K562 (cell line): ENCODE data around the gene ADORA2B. TPM values are rescaled to one million over a fixed set of nuclear protein-coding genes. Genes with fewer than 3 reads are reported as not detected.

Source experiments
- ATAC-seq: fragments of 200-7000 bp; cut with Tn5 transposase; 3 replicates; pipeline ENCODE4 v1.9.1; 2020; ENCODE audit warnings: moderate library complexity
- BruUV-seq: library from RNA; stranded (reverse); fragments of 400-500 nt; replicated peaks from 2 replicates; lab custom pipeline; 2021; lab: Mats Ljungman, UMichigan
- CTCF ChIA-PET: fragments of 300-600 bp; formaldehyde crosslinking; extraction: SDS; loops from one replicate; lab custom pipeline; 2021; ENCODE audit warnings: low intra/inter-chr PET ratio; lab: Yijun Ruan, JAX
- POLR2A ChIA-PET: fragments of 300-600, 350-650 bp; sonication (Branson Sonifier 250); formaldehyde crosslinking; extraction: SDS; loops from one replicate; lab custom pipeline; 2021; ENCODE audit warnings: antibody characterized with exemption, inconsistent platforms; lab: Yijun Ruan, JAX
- DNase-seq, 4 experiments: peaks; one replicate each; pipeline versions ENCODE4 v3.0.0 to v3.0.0-alpha.2; 2011 to 2018; ENCODE audit warnings: low spot score in 3 of 4, mixed read lengths in 3 of 4; ENCODE audit errors: extremely low read depth in 1 of 4
- FAIRE-seq: peaks from 2 replicates; lab custom pipeline; 2011; peaks lifted over from hg19 to GRCh38; lab: Jason Lieb, UNC
- H2AFZ ChIP-seq: 2 replicates; pipeline ENCODE4 v1.6.0; 2011; ENCODE audit warnings: low read depth, low read length, control low read depth, inconsistent platforms
- H3K27ac ChIP-seq: fragments of 200-600 bp; 3 replicates; pipeline ENCODE4 v1.8.0; 2011; ENCODE audit warnings: low read depth, mild to moderate bottlenecking, control low read depth, inconsistent platforms, low read length, moderate library complexity, mixed read lengths; ENCODE audit errors: extremely low read depth
- H3K27me3 ChIP-seq, 2 experiments: fragments of 300-600 bp in 1 of 2; 2 replicates in 1 of 2; 3 replicates in 1 of 2; pipeline versions ENCODE4 v1.6.0 to v1.8.0; 2011; ENCODE audit warnings: inconsistent platforms in 2 of 2, low read length in 2 of 2, mild to moderate bottlenecking in 1 of 2, mixed read lengths in 1 of 2, moderate library complexity in 1 of 2; ENCODE audit not compliant: control insufficient read depth in 2 of 2, insufficient read depth in 2 of 2
- H3K36me3 ChIP-seq: fragments of 300-600 bp; 3 replicates; pipeline ENCODE4 v1.8.0; 2011; ENCODE audit warnings: mild to moderate bottlenecking, low read length, inconsistent platforms; ENCODE audit not compliant: control insufficient read depth, insufficient read depth
- H3K4me1 ChIP-seq, 2 experiments: fragments of 200-600 bp in 1 of 2; replicated peaks in 1 of 2; 2 replicates in 1 of 2; 3 replicates in 1 of 2; pipeline versions ENCODE4 v1.5.1 to v1.8.0; 2011; ENCODE audit warnings: inconsistent platforms in 2 of 2, low read length in 2 of 2, mild to moderate bottlenecking in 1 of 2, mixed read lengths in 1 of 2, moderate library complexity in 1 of 2; ENCODE audit not compliant: control insufficient read depth in 2 of 2, insufficient read depth in 2 of 2
- H3K4me2 ChIP-seq: 2 replicates; pipeline ENCODE4 v1.6.1; 2011; ENCODE audit warnings: low read length, control low read depth, inconsistent platforms, mixed read lengths; ENCODE audit not compliant: insufficient read depth
- H3K4me3 ChIP-seq: fragments of 200-600 bp; sonication (generic), shearing (Covaris generic); 2 replicates; pipeline ENCODE4 v1.5.1; 2016; ENCODE audit warnings: control low read depth, inconsistent platforms
- H3K79me2 ChIP-seq: fragments of 200-600 bp; 3 replicates; pipeline ENCODE4 v1.8.0; 2011; ENCODE audit warnings: low read length, inconsistent platforms; ENCODE audit not compliant: control insufficient read depth, insufficient read depth
- H3K9ac ChIP-seq, 2 experiments: 2 replicates each; pipeline versions ENCODE4 v1.6.0 to v1.6.1; 2011; ENCODE audit warnings: low read depth in 2 of 2, low read length in 2 of 2, control low read depth in 1 of 2, inconsistent platforms in 1 of 2, mild to moderate bottlenecking in 1 of 2, mixed read lengths in 1 of 2; ENCODE audit not compliant: insufficient read depth in 1 of 2
- H3K9me1 ChIP-seq: one replicate; pipeline ENCODE4 v1.6.0; 2011; ENCODE audit warnings: inconsistent platforms, mild to moderate bottlenecking, low read length, moderate library complexity; ENCODE audit not compliant: control insufficient read depth, insufficient read depth
- H3K9me3 ChIP-seq: replicated peaks from 2 replicates; pipeline ENCODE4 v1.5.1; 2011; ENCODE audit warnings: low read depth, low read length, inconsistent platforms; ENCODE audit not compliant: control insufficient read depth, insufficient read depth
- H4K20me1 ChIP-seq: replicated peaks from 2 replicates; pipeline ENCODE4 v1.6.1; 2011; ENCODE audit warnings: low read length, inconsistent platforms, mixed read lengths; ENCODE audit not compliant: control insufficient read depth, insufficient read depth
- CEBPG ChIP-seq, 3 experiments: fragments of 200-800 bp in 1 of 3; sonication (Bioruptor generic) in 1 of 3; sonication (generic) in 1 of 3; formaldehyde crosslinking in 1 of 3; IDR thresholded peaks in 2 of 3; conservative IDR thresholded peaks in 1 of 3; 2 replicates each; pipeline versions ENCODE4 v1.6.1 to v1.8.0; 2016 to 2022; ENCODE audit warnings: missing compliant biosample characterization in 2 of 3, missing genetic modification characterization in 2 of 3, mild to moderate bottlenecking in 1 of 3, missing genetic modification reagents in 1 of 3
- MEIS2 ChIP-seq: fragments of 450-650 bp; IDR thresholded peaks from 2 replicates; pipeline ENCODE4 v1.6.1; 2014; ENCODE audit warnings: mild to moderate bottlenecking; ENCODE audit not compliant: partially characterized antibody
- PBX2 ChIP-seq, 2 experiments: IDR thresholded peaks in 1 of 2; conservative IDR thresholded peaks in 1 of 2; 2 replicates each; pipeline ENCODE4 v1.6.1; 2016; ENCODE audit warnings: low read depth in 2 of 2, mild to moderate bottlenecking in 1 of 2, missing compliant biosample characterization in 1 of 2, missing genetic modification characterization in 1 of 2, moderate library complexity in 1 of 2
- PKNOX1 ChIP-seq: fragments of 450-650 bp; IDR thresholded peaks from 2 replicates; pipeline ENCODE4 v1.6.1; 2016
- POLR3A ChIP-seq: IDR thresholded peaks from 2 replicates; pipeline ENCODE4 v1.6.1; 2011; ENCODE audit warnings: borderline replicate concordance, mild to moderate bottlenecking, moderate library complexity; ENCODE audit not compliant: insufficient read length, insufficient read depth; ENCODE audit errors: extremely low read depth
- RNF2 ChIP-seq: sonication (generic); IDR thresholded peaks from 2 replicates; pipeline ENCODE4 v1.6.1; 2016
- TAF1 ChIP-seq: IDR thresholded peaks from 2 replicates; pipeline ENCODE4 v1.6.1; 2011; ENCODE audit warnings: mild to moderate bottlenecking, low read length, moderate library complexity; ENCODE audit not compliant: insufficient read depth, control insufficient read depth, severe bottlenecking; ENCODE audit errors: extremely low read depth
- U2AF2 ChIP-seq: fragments of 200-400 bp; formaldehyde crosslinking; optimal IDR thresholded peaks from 2 replicates; pipeline ENCODE3; 2017; ENCODE audit warnings: low read depth, mild to moderate bottlenecking, low read length
- ZNF77 ChIP-seq: fragments of 250-450 bp; sonication (Bioruptor Pico); IDR thresholded peaks from 2 replicates; pipeline ENCODE4 v1.5.0; 2020
- WGBS: fragments of 100-300 bp; shearing (Covaris generic); methylation state at CpG from one replicate; pipeline ENCODE4 v1.1.6; 2016; ENCODE audit warnings: low coverage, mixed read lengths; ENCODE audit not compliant: insufficient coverage; ENCODE audit errors: missing lambda C conversion rate; 5-methylcytosine and 5-hydroxymethylcytosine counted together
- in situ Hi-C: fragments of 300-500 bp; cut with MboI; formaldehyde crosslinking; loops from 4 replicates; pipeline ENCODE4 v1.15.0; 2018; ENCODE audit warnings: inconsistent platforms, mixed read lengths
- intact Hi-C: fragments of 100-400 bp; cut with micrococcal nuclease; formaldehyde crosslinking; loops from 2 replicates; pipeline ENCODE4 v1.14.2; 2022
- polyA plus RNA-seq, 8 experiments: library from polyadenylated mRNA; depleted of rRNA in 4 of 8; stranded (reverse) in 5 of 8; unstranded in 3 of 8; fragments of >200 nt; fragmentation: Nextera tagmentation in 2 of 8; fragmentation: Illumina TruSeq in 1 of 8; extraction: Ambion mirVana in 2 of 8; extraction: Trizol in 1 of 8; gene quantifications; 2 replicates each; pipeline versions ENCODE4 v1.2.1 to v1.2.3, GENCODE V29; 2011 to 2014; ENCODE audit warnings: inconsistent platforms in 1 of 8, missing spikeins in 1 of 8
- total RNA-seq, 7 experiments: library from RNA; depleted of rRNA in 6 of 7; stranded (reverse); fragments of >200 nt in 6 of 7; fragmentation: Illumina TruSeq in 2 of 7; extraction: Trizol in 2 of 7; gene quantifications; 2 replicates each; pipeline versions ENCODE4 v1.2.1 to v1.2.3, GENCODE V29; 2011 to 2021; ENCODE audit warnings: low replicate concordance in 1 of 7

The ADORA2B gene
- total and polyA plus RNA-seq, 9 of the 15 experiments (the other 6 are each of a cell fraction or from before 2014, with no cell fraction given): 6.4 to 16.6 (median 10.5) TPM

GRCh38 chr17:15973834-15974233, 28.9 kb downstream of the ADORA2B start:
- Histone ChIP-seq H3K9me3 (no peaks in the 10 kb centered on the region), H3K4me1 (peaks cover 20 to 41% of the 10 kb centered on the region in 2 experiments), H4K20me1 (no peaks in the 10 kb centered on the region), H3K9ac (no peak overlapping the region), H3K9me1 (no peaks in the 10 kb centered on the region), H3K4me2 (no peak overlapping the region), H3K27ac (no peak overlapping the region), H3K27me3 (no peaks in the 10 kb centered on the region), H3K4me3 (no peak overlapping the region), H3K36me3 (peaks cover 36% of the 10 kb centered on the region; the same call in 2 of the 3 replicates), H3K79me2 (peaks cover 28% of the 10 kb centered on the region), H2AFZ (no peak overlapping the region)
- TF ChIP-seq PBX2 (CRISPR knock-in tag; IDR thresholded peaks at IDR 0.05; ENCODE audit: low read depth) (no peak), PBX2 (tag; conservative IDR thresholded peaks at IDR 0.05; ENCODE audit: low read depth) (0 out of 2 replicates have a peak, but pooled peaks have one; percentile 35), TAF1 (no peak), CEBPG (CRISPR knock-in tag; IDR thresholded peaks at IDR 0.05) (no peak), CEBPG (tag; conservative IDR thresholded peaks at IDR 0.05 in 1 of 2, IDR thresholded peaks at IDR 0.05 in 1 of 2) (no peak), MEIS2 (peak; percentile 12), PKNOX1 (peak; percentile 27; the same call in 1 of the 2 replicates), ZNF77 (CRISPR knock-in tag) (no peak), U2AF2 (no peak), POLR3A (no peak), RNF2 (no peak)
- intact Hi-C loops: no loop called here
- ATAC-seq (no peak), FAIRE-seq (no peak), DNase-seq (no peak)
- POLR2A ChIA-PET: interaction anchor here (0.6 kb wide), 1 partner anchor 322 kb away, joined by 3 read pairs; no protein-coding TSS in a partner anchor
- WGBS: 74% methylated on average over 6 of the region's 6 CpGs
- CTCF ChIA-PET: interaction anchor here (0.7 kb wide), 1 partner anchor 25 kb away, joined by 3 read pairs; no protein-coding TSS in a partner anchor
- no TSS peak for BruUV-seq
- in situ Hi-C loops: loop anchor here (25.0 kb wide), 1 partner anchor 712 kb away; the partner anchor contains the start of gene PMP22
